Keratinocyte (primary cell): Measurements from ENCODE around the gene LPCAT1. TPM values are rescaled to one million over a fixed set of nuclear protein-coding genes. Genes with fewer than 3 reads are reported as not detected.

Experiments used
- DNase-seq: peaks from one replicate; pipeline ENCODE4 v3.0.0-alpha.2; 2011; ENCODE audit warnings: low read depth, missing footprints, low spot score
- FAIRE-seq: peaks from 2 replicates; lab custom pipeline; 2011; peaks lifted over from hg19 to GRCh38; lab: Jason Lieb, UNC
- H2AFZ ChIP-seq: 2 replicates; pipeline ENCODE4 v1.6.0; 2012; ENCODE audit warnings: low read length, control low read depth, inconsistent platforms; ENCODE audit not compliant: control insufficient read depth
- H3K27ac ChIP-seq: 2 replicates; pipeline ENCODE4 v1.5.1; 2011; ENCODE audit warnings: low read length; ENCODE audit not compliant: control insufficient read depth, insufficient read depth
- H3K27me3 ChIP-seq: 3 replicates; pipeline ENCODE4 v1.6.0; 2011; ENCODE audit warnings: low read length; ENCODE audit not compliant: control insufficient read depth, insufficient read depth; ENCODE audit errors: extremely low read depth
- H3K36me3 ChIP-seq, 2 experiments: 2 replicates in 1 of 2; 3 replicates in 1 of 2; pipeline ENCODE4 v1.5.1; 2011; ENCODE audit warnings: low read length in 2 of 2, mild to moderate bottlenecking in 1 of 2; ENCODE audit not compliant: control insufficient read depth in 2 of 2, insufficient read depth in 2 of 2; ENCODE audit errors: extremely low read depth in 1 of 2
- H3K4me1 ChIP-seq: 3 replicates; pipeline ENCODE4 v1.5.1; 2011; ENCODE audit warnings: low read length; ENCODE audit not compliant: control insufficient read depth, insufficient read depth; ENCODE audit errors: extremely low read depth
- H3K4me2 ChIP-seq: 3 replicates; pipeline ENCODE4 v1.6.0; 2011; ENCODE audit warnings: low read depth, low read length; ENCODE audit not compliant: control insufficient read depth, insufficient read depth; ENCODE audit errors: extremely low read depth
- H3K4me3 ChIP-seq, 3 experiments: fragments of 200-600 bp in 1 of 3; sonication (generic) in 1 of 3; 2 replicates in 2 of 3; 3 replicates in 1 of 3; pipeline ENCODE4 v1.5.1; 2011 to 2016; ENCODE audit warnings: low read length in 3 of 3, mild to moderate bottlenecking in 3 of 3, control low read depth in 2 of 3, inconsistent platforms in 1 of 3, low read depth in 1 of 3, mixed read lengths in 1 of 3, mixed run types in 1 of 3, moderate library complexity in 1 of 3; ENCODE audit not compliant: control insufficient read depth in 2 of 3, insufficient read depth in 2 of 3; ENCODE audit errors: extremely low read depth in 1 of 3
- H3K79me2 ChIP-seq: 2 replicates; pipeline ENCODE4 v1.6.0; 2012; ENCODE audit warnings: low read length; ENCODE audit not compliant: control insufficient read depth, insufficient read depth
- H3K9ac ChIP-seq: 3 replicates; pipeline ENCODE4 v1.6.0; 2011; ENCODE audit warnings: low read length; ENCODE audit not compliant: control insufficient read depth, insufficient read depth; ENCODE audit errors: extremely low read depth
- H3K9me1 ChIP-seq: 3 replicates; pipeline ENCODE4 v1.6.0; 2011; ENCODE audit warnings: low read length; ENCODE audit not compliant: control insufficient read depth, insufficient read depth; ENCODE audit errors: extremely low read depth
- H3K9me3 ChIP-seq: 2 replicates; pipeline ENCODE4 v1.5.1; 2012; ENCODE audit warnings: low read depth, low read length; ENCODE audit not compliant: control insufficient read depth
- H4K20me1 ChIP-seq: 3 replicates; pipeline ENCODE4 v1.6.0; 2011; ENCODE audit warnings: low read length; ENCODE audit not compliant: control insufficient read depth, insufficient read depth; ENCODE audit errors: extremely low read depth
- CTCF ChIP-seq, 3 experiments: IDR thresholded peaks in 1 of 3; conservative IDR thresholded peaks in 1 of 3; optimal IDR thresholded peaks in 1 of 3; 2 replicates in 2 of 3; 3 replicates in 1 of 3; pipeline versions ENCODE3 to v1.5.1; 2011; ENCODE audit warnings: low read length in 3 of 3, mild to moderate bottlenecking in 3 of 3, moderate library complexity in 2 of 3, control low read depth in 1 of 3, inconsistent platforms in 1 of 3; ENCODE audit not compliant: insufficient read depth in 2 of 3; ENCODE audit errors: extremely low read depth in 1 of 3
- EZH2 ChIP-seq: IDR thresholded peaks from one replicate; pipeline ENCODE4 v1.6.1; 2012; ENCODE audit warnings: inconsistent platforms, mild to moderate bottlenecking, low read length, moderate library complexity
- dilution Hi-C: fragments of 300-500 bp; cut with MboI; formaldehyde crosslinking; loops from one replicate; pipeline ENCODE4 v1.7.0; 2020; ENCODE audit warnings: low sequenced_read_pairs; ENCODE audit not compliant: extremely low pct_ligation_motif_present
- polyA plus RNA-seq, 5 experiments: library from polyadenylated mRNA; depleted of rRNA in 3 of 5; stranded (reverse) in 3 of 5; stranded (forward) in 1 of 5; unstranded in 1 of 5; fragments of >200 nt; gene quantifications; 1 replicate in 1 of 5; 2 replicates in 3 of 5; 3 replicates in 1 of 5; pipeline versions ENCODE4 v1.2.1 to v1.2.3, GENCODE V29; 2011 to 2012; ENCODE audit warnings: missing spikeins in 2 of 5, low read depth in 1 of 5, low replicate concordance in 1 of 5

The LPCAT1 gene
- polyA plus RNA-seq, 1 donor (not counting 4 experiments of a cell fraction or from before 2014, with no cell fraction given) = 32.9 TPM

GRCh38 chr5:1466631-1467265, 57.0 kb downstream of the LPCAT1 start:
- no peak for FAIRE-seq
- H3K79me2 ChIP-seq = no peaks in the 10 kb centered on the region
- TF ChIP-seq EZH2 (no peak), CTCF (optimal IDR thresholded peaks at IDR 0.05 in 1 of 3, IDR thresholded peaks at IDR 0.05 in 1 of 3, conservative IDR thresholded peaks at IDR 0.05 in 1 of 3; ENCODE audit: extremely low read depth in 1 of 3, insufficient read depth in 2 of 3, low read length in 3 of 3) (no peak)
- no peak overlapping the region for H2AFZ ChIP-seq
- no peaks in the 10 kb centered on the region for H3K9me1 ChIP-seq
- dilution Hi-C loops = no loop called here
- H4K20me1 ChIP-seq = no peaks in the 10 kb centered on the region
- no peak overlapping the region for H3K4me3 ChIP-seq
- no peaks in the 10 kb centered on the region for H3K27me3 ChIP-seq
- H3K9me3 ChIP-seq = peaks cover 3% of the 10 kb centered on the region
- no peak overlapping the region for H3K9ac ChIP-seq
- H3K36me3 ChIP-seq = peaks cover 22 to 24% of the 10 kb centered on the region in 2 experiments
- H3K4me1 ChIP-seq = peaks cover 5% of the 10 kb centered on the region
- no peak overlapping the region for H3K4me2 ChIP-seq
- H3K27ac ChIP-seq = no peak overlapping the region
- no peak for DNase-seq

- Histone ChIP-seq H4K20me1 (no peaks in the 10 kb centered on the region), H3K9me3 (peaks cover 3% of the 10 kb centered on the region), H3K9me1 (no peaks in the 10 kb centered on the region), H3K4me1 (peaks cover 5% of the 10 kb centered on the region), H3K27me3 (no peaks in the 10 kb centered on the region), H3K36me3 (peaks cover 24 to 27% of the 10 kb centered on the region in 2 experiments), H3K27ac (no peak overlapping the region), H3K79me2 (no peaks in the 10 kb centered on the region), H3K4me2 (no peak overlapping the region), H3K9ac (no peak overlapping the region), H3K4me3 (no peak overlapping the region), H2AFZ (no peak overlapping the region)
- dilution Hi-C loops = no loop called here
- no peak for TF ChIP-seq EZH2
- no peak for TF ChIP-seq CTCF (optimal IDR thresholded peaks at IDR 0.05 in 1 of 3, IDR thresholded peaks at IDR 0.05 in 1 of 3, conservative IDR thresholded peaks at IDR 0.05 in 1 of 3; ENCODE audit: extremely low read depth in 1 of 3, insufficient read depth in 2 of 3, low read length in 3 of 3)
- FAIRE-seq (no peak), DNase-seq (no peak)
Measured at GRCh38 chr5:1465966-1466471, 57.7 kb downstream of the LPCAT1 start.
